Body of pancreas (tissue), 4 donors: ENCODE data around the gene PPIL4.

Experiments
- POLR2A ChIP-seq, 3 donors: fragments of 450-650 bp; IDR thresholded peaks; one replicate each; pipeline ENCODE4 v1.6.1; 2016; ENCODE audit warnings: antibody characterized with exemption in 3 of 3, mild to moderate bottlenecking in 2 of 3
- TF ChIP-seq, protein P1 (sequence below), 7 experiments: fragments of 450-650 bp in 4 of 7; fragments of 200-600 bp in 3 of 7; sonication (generic) in 3 of 7; IDR thresholded peaks; one replicate each; pipeline ENCODE4 v1.5.1; 2016 to 2019; ENCODE audit warnings: antibody characterized with exemption in 7 of 7

GRCh38 chr6:149541139-149541538, 4.7 kb downstream of the PPIL4 start:
- TF ChIP-seq, protein P1, sequence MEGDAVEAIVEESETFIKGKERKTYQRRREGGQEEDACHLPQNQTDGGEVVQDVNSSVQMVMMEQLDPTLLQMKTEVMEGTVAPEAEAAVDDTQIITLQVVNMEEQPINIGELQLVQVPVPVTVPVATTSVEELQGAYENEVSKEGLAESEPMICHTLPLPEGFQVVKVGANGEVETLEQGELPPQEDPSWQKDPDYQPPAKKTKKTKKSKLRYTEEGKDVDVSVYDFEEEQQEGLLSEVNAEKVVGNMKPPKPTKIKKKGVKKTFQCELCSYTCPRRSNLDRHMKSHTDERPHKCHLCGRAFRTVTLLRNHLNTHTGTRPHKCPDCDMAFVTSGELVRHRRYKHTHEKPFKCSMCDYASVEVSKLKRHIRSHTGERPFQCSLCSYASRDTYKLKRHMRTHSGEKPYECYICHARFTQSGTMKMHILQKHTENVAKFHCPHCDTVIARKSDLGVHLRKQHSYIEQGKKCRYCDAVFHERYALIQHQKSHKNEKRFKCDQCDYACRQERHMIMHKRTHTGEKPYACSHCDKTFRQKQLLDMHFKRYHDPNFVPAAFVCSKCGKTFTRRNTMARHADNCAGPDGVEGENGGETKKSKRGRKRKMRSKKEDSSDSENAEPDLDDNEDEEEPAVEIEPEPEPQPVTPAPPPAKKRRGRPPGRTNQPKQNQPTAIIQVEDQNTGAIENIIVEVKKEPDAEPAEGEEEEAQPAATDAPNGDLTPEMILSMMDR (IDR thresholded peaks at IDR 0.05) = no peak
- TF ChIP-seq POLR2A (IDR thresholded peaks at IDR 0.05) = no peak
